Placental pericyte (primary cell): ENCODE measurements around the gene SNX7. TPM values are rescaled to one million over a fixed set of nuclear protein-coding genes. Genes with fewer than 3 reads are reported as not detected.

Experiments used
- total RNA-seq: library from RNA; depleted of rRNA; stranded (reverse); fragments of >200 nt; gene quantifications from 2 replicates; pipeline ENCODE4 v1.2.3, GENCODE V29; 2012

SNX7 gene
- 22.5 and 47.5 TPM in 2 replicates for total RNA-seq

GRCh38 chr1:98661544-98662355, at the start of gene SNX7:
TSS of gene SNX7 (plus strand) at chr1:98661721. CDS start at chr1:98661732, 11 bp downstream.

